Measurements from ENCODE around the gene MACROD1. TPM values are rescaled to one million over a fixed set of nuclear protein-coding genes. Genes with fewer than 3 reads are reported as not detected.

MACROD1 gene
- total and polyA plus RNA-seq, 4 experiments from 2014 or later: 5.0 to 8.7 (median 7.3) TPM

DNA sequence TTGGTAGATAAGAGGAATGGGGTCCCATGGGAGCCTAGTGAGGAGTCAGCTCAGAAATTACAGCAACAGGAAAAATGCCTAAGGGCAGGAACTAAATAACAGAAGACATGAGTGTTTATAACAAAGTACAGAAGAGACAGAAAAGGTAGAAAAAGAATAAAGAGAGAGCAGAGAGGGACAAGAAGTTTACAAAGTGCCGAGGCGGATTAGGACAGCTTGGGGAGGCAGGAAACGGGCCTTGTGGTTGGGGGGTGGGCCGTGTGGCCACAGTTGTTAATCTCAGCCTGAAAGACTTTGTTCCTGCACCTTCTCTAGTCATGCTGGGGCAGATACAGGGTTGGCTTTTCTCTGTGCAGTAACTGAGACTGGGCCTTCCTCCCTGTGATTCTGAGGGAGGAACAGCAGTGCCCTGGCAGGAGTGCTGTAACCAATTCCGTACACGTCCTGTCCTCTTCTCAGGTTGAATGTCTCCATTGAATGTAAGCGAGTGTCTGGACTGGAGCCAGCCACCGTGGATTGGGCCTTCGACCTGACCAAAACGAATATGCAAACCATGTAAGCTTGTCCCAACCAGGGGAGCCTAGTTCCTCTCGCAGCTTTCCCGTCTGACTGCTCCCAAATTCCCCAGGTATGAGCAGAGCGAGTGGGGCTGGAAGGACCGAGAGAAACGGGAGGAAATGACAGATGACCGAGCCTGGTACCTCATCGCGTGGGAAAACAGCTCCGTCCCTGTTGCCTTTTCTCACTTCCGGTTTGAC lies 214.0 kb downstream of the MACROD1 start:
- H3K4me3 ChIP-seq (ENCODE audit: low read length in 2 of 2): no peak overlapping the region
- peak overlapping the region; percentile 0 to 87 (median 65) for H3K27ac Mint-ChIP-seq
- H3K27me3 ChIP-seq (ENCODE audit: insufficient read depth, low read length): no peaks in the 10 kb centered on the region
- H3K4me1 ChIP-seq (ENCODE audit: insufficient read depth, low read length): peaks cover 25% of the 10 kb centered on the region
- no peaks in the 10 kb centered on the region for H3K9me3 Mint-ChIP-seq
- peaks cover 25% of the 10 kb centered on the region for H3K36me3 ChIP-seq (ENCODE audit: insufficient read depth, low read length)
- H3K27ac ChIP-seq (ENCODE audit: low read depth, low read length): peak overlapping the region; percentile 46
- ChIA-PET CTCF (ENCODE audit: partially characterized antibody) (interaction anchor here (0.6 to 13.9 kb wide), 5 partner anchors 8 to 282 kb away, joined by 3 to 337 read pairs (median 3); partner anchors contain the start of gene MARK2), POLR2A (ENCODE audit: partially characterized antibody) (no interaction called here)
- no peaks in the 10 kb centered on the region for H3K9me3 ChIP-seq (ENCODE audit: control insufficient read depth in 1 of 2, low read length in 2 of 2)
- DNase-seq: peak in 1 of 5 donors; percentile 41
- peaks cover 17 to 21% of the 10 kb centered on the region in 2 donors for H3K36me3 Mint-ChIP-seq
- H3K27me3 Mint-ChIP-seq: no peaks in the 10 kb centered on the region
- intact Hi-C loops (cut with micrococcal nuclease): no loop called here
- peak overlapping the region in 7 of 8 donors; percentile 10 to 78 (median 54) for H3K4me3 Mint-ChIP-seq
- peaks cover 17 to 31% (median 23%) of the 10 kb centered on the region in 4 donors for H3K4me1 Mint-ChIP-seq

Other genes starting within 250 kb of the MACROD1 start
- gene RCOR2, start 248.9 kb downstream of the MACROD1 start, total RNA-seq: not detected
- gene RCOR2, start 248.9 kb downstream of the MACROD1 start, polyA plus RNA-seq: not detected
- gene NAA40, start 227.1 kb downstream of the MACROD1 start, total RNA-seq: 10 to 100 TPM; 24.2 to 24.8 TPM
- 1 to 10 TPM; 6.1 to 9.9 TPM for gene NAA40, start 227.1 kb downstream of the MACROD1 start, polyA plus RNA-seq
- 100 to 1,000 TPM; 113 to 130 TPM for gene COX8A, start 191.5 kb downstream of the MACROD1 start, total RNA-seq
- 100 to 1,000 TPM; 382 to 433 TPM for gene COX8A, start 191.5 kb downstream of the MACROD1 start, polyA plus RNA-seq
- 10 to 100 TPM; 72.9 to 73.0 TPM for gene OTUB1, start 179.7 kb downstream of the MACROD1 start, total RNA-seq
- 100 to 1,000 TPM; 132 to 171 TPM for gene OTUB1, start 179.7 kb downstream of the MACROD1 start, polyA plus RNA-seq
- gene FLRT1, start 130.2 kb downstream of the MACROD1 start, total RNA-seq: not detected
- not detected for gene FLRT1, start 130.2 kb downstream of the MACROD1 start, polyA plus RNA-seq
- 100 to 1,000 TPM in 1 of 2 experiments, 10 to 100 TPM in 1; 97.4 to 106 TPM for gene STIP1, start 20.1 kb upstream of the MACROD1 start, total RNA-seq
- 10 to 100 TPM; 37.1 to 98.8 TPM for gene STIP1, start 20.1 kb upstream of the MACROD1 start, polyA plus RNA-seq
- gene FERMT3, start 40.6 kb upstream of the MACROD1 start, total RNA-seq: 100 to 1,000 TPM; 149 to 152 TPM
- 100 to 1,000 TPM; 198 to 202 TPM for gene FERMT3, start 40.6 kb upstream of the MACROD1 start, polyA plus RNA-seq
- 10 to 100 TPM; 37.6 to 42.1 TPM for gene TRPT1, start 60.1 kb upstream of the MACROD1 start, total RNA-seq
- gene TRPT1, start 60.1 kb upstream of the MACROD1 start, polyA plus RNA-seq: 10 to 100 TPM; 31.1 to 35.3 TPM
- gene NUDT22, start 60.2 kb upstream of the MACROD1 start, total RNA-seq: 100 to 1,000 TPM in 1 of 2 experiments, 10 to 100 TPM in 1; 83.9 to 101 TPM
- 10 to 100 TPM; 38.1 to 69.6 TPM for gene NUDT22, start 60.2 kb upstream of the MACROD1 start, polyA plus RNA-seq
- gene DNAJC4, start 64.4 kb upstream of the MACROD1 start, total RNA-seq: 10 to 100 TPM; 60.6 to 64.5 TPM
- gene DNAJC4, start 64.4 kb upstream of the MACROD1 start, polyA plus RNA-seq: 10 to 100 TPM; 15.6 to 23.6 TPM
- gene VEGFB, start 68.5 kb upstream of the MACROD1 start, total RNA-seq: 10 to 100 TPM; 96.8 to 97.3 TPM
- 10 to 100 TPM in 1 of 2 donors, 1 to 10 TPM in 1; 2.3 to 22.2 TPM for gene VEGFB, start 68.5 kb upstream of the MACROD1 start, polyA plus RNA-seq
- gene FKBP2, start 75.0 kb upstream of the MACROD1 start, total RNA-seq: 10 to 100 TPM; 41.4 to 46.4 TPM
- 100 to 1,000 TPM; 106 to 107 TPM for gene FKBP2, start 75.0 kb upstream of the MACROD1 start, polyA plus RNA-seq
- 10 to 100 TPM; 32.2 to 38.4 TPM for gene PPP1R14B, start 80.8 kb upstream of the MACROD1 start, total RNA-seq
- gene PPP1R14B, start 80.8 kb upstream of the MACROD1 start, polyA plus RNA-seq: 10 to 100 TPM; 52.1 to 83.5 TPM
- gene PLCB3, start 85.4 kb upstream of the MACROD1 start, total RNA-seq: 10 to 100 TPM; 10.8 to 11.9 TPM
- under 1 TPM in 1 of 2 donors, not detected in 1; 0.71 TPM for gene PLCB3, start 85.4 kb upstream of the MACROD1 start, polyA plus RNA-seq
- 10 to 100 TPM; 23.1 to 26.2 TPM for gene BAD, start 118.6 kb upstream of the MACROD1 start, total RNA-seq
- gene BAD, start 118.6 kb upstream of the MACROD1 start, polyA plus RNA-seq: 10 to 100 TPM; 48.2 to 70.1 TPM
- gene GPR137, start 119.7 kb upstream of the MACROD1 start, total RNA-seq: 10 to 100 TPM; 30.6 to 34.7 TPM
- 10 to 100 TPM in 1 of 2 donors, 1 to 10 TPM in 1; 6.8 to 11.2 TPM for gene GPR137, start 119.7 kb upstream of the MACROD1 start, polyA plus RNA-seq
- not detected for gene KCNK4, start 125.2 kb upstream of the MACROD1 start, total RNA-seq
- gene KCNK4, start 125.2 kb upstream of the MACROD1 start, polyA plus RNA-seq: not detected
- gene CATSPERZ, start 134.2 kb upstream of the MACROD1 start, total RNA-seq: not detected
- not detected for gene CATSPERZ, start 134.2 kb upstream of the MACROD1 start, polyA plus RNA-seq
- gene ESRRA, start 139.4 kb upstream of the MACROD1 start, total RNA-seq: 10 to 100 TPM; 29.5 to 31.9 TPM
- gene ESRRA, start 139.4 kb upstream of the MACROD1 start, polyA plus RNA-seq: 10 to 100 TPM in 1 of 2 donors, 1 to 10 TPM in 1; 4.4 to 12.4 TPM
- gene TRMT112, start 151.4 kb upstream of the MACROD1 start, total RNA-seq: 100 to 1,000 TPM; 171 to 174 TPM
- gene TRMT112, start 151.4 kb upstream of the MACROD1 start, polyA plus RNA-seq: 100 to 1,000 TPM; 413 to 516 TPM
- gene PRDX5, start 152.0 kb upstream of the MACROD1 start, total RNA-seq: 10 to 100 TPM; 57.6 to 58.7 TPM
- gene PRDX5, start 152.0 kb upstream of the MACROD1 start, polyA plus RNA-seq: 100 to 1,000 TPM; 164 to 251 TPM
- 10 to 100 TPM; 68.3 to 73.0 TPM for gene CCDC88B, start 174.1 kb upstream of the MACROD1 start, total RNA-seq
- gene CCDC88B, start 174.1 kb upstream of the MACROD1 start, polyA plus RNA-seq: 10 to 100 TPM in 1 of 2 donors, 1 to 10 TPM in 1; 6.8 to 39.5 TPM
- 10 to 100 TPM; 33.9 to 38.7 TPM for gene RPS6KA4, start 193.0 kb upstream of the MACROD1 start, total RNA-seq
- gene RPS6KA4, start 193.0 kb upstream of the MACROD1 start, polyA plus RNA-seq: 10 to 100 TPM in 1 of 2 donors, 1 to 10 TPM in 1; 6.7 to 12.5 TPM